Esophagus muscularis mucosa (tissue), 4 donors: Measurements from ENCODE around the gene FUT8.

Experiments
- CTCF ChIP-seq, 3 experiments: fragments of 200-600 bp in 2 of 3; fragments of 450-650 bp in 1 of 3; sonication (generic) in 2 of 3; IDR thresholded peaks; one replicate each; pipeline ENCODE4 v1.5.1; 2017 to 2019; ENCODE audit warnings: antibody characterized with exemption in 3 of 3, mild to moderate bottlenecking in 2 of 3, moderate library complexity in 1 of 3
- EP300 ChIP-seq: sonication (generic); formaldehyde crosslinking; IDR thresholded peaks from one replicate; pipeline ENCODE4 v1.6.1; 2017; ENCODE audit warnings: antibody characterized with exemption
- POLR2A ChIP-seq: fragments of 450-650 bp; IDR thresholded peaks from one replicate; pipeline ENCODE4 v1.6.1; 2017; ENCODE audit warnings: antibody characterized with exemption, moderate library complexity, mild to moderate bottlenecking, low read depth
- POLR2AphosphoS5 ChIP-seq, 2 donors: sonication (generic); formaldehyde crosslinking; IDR thresholded peaks; one replicate each; pipeline ENCODE4 v1.6.1; 2017; ENCODE audit warnings: antibody characterized with exemption in 2 of 2

GRCh38 chr14:65780566-65780965 lies 368.0 kb downstream of the FUT8 start:
- TF ChIP-seq POLR2A, result no peak
- no peak for TF ChIP-seq CTCF (IDR thresholded peaks at IDR 0.05)
- TF ChIP-seq POLR2AphosphoS5 (IDR thresholded peaks at IDR 0.05), result no peak
- no peak for TF ChIP-seq EP300
